K562 (cell line): Measurements from ENCODE around the gene RUFY2. TPM values are rescaled to one million over a fixed set of nuclear protein-coding genes. Genes with fewer than 3 reads are reported as not detected.
A peak's percentile ranks its signal among the peaks of the same experiment; 100 is the strongest.

ENCODE experiments used
- HDAC2 ChIP-seq: fragments of 450-650 bp; IDR thresholded peaks from 2 replicates; pipeline ENCODE4 v1.6.1; 2016; ENCODE audit warnings: mild to moderate bottlenecking
- HES1 ChIP-seq: fragments of 450-650 bp; IDR thresholded peaks from 2 replicates; pipeline ENCODE4 v1.6.1; 2016; ENCODE audit warnings: low read depth, mild to moderate bottlenecking, moderate library complexity
- IRF1 ChIP-seq: sonication (generic); formaldehyde crosslinking; IDR thresholded peaks from 2 replicates; pipeline ENCODE4 v1.8.0; 2022; ENCODE audit warnings: missing genetic modification reagents, mild to moderate bottlenecking, borderline replicate concordance
- RERE ChIP-seq: sonication (generic); formaldehyde crosslinking; IDR thresholded peaks from 2 replicates; pipeline ENCODE4 v1.8.0; 2023; ENCODE audit warnings: missing genetic modification reagents, mild to moderate bottlenecking, borderline replicate concordance
- ZC3H4 ChIP-seq: sonication (generic); formaldehyde crosslinking; IDR thresholded peaks from 2 replicates; pipeline ENCODE4 v1.9.0; 2021; ENCODE audit warnings: missing genetic modification reagents, borderline replicate concordance
- ZKSCAN3 ChIP-seq: fragments of 250-450 bp; sonication (Bioruptor Pico); IDR thresholded peaks from 2 replicates; pipeline ENCODE4 v1.4.0; 2020
- ZNF134 ChIP-seq: fragments of 250-450 bp; sonication (Bioruptor Pico); conservative IDR thresholded peaks from 2 replicates; pipeline ENCODE4 v1.4.0; 2020
- polyA plus RNA-seq, 8 experiments: library from polyadenylated mRNA; depleted of rRNA in 4 of 8; stranded (reverse) in 5 of 8; unstranded in 3 of 8; fragments of >200 nt; fragmentation: Nextera tagmentation in 2 of 8; fragmentation: Illumina TruSeq in 1 of 8; extraction: Ambion mirVana in 2 of 8; extraction: Trizol in 1 of 8; gene quantifications; 2 replicates each; pipeline versions ENCODE4 v1.2.1 to v1.2.3, GENCODE V29; 2011 to 2014; ENCODE audit warnings: inconsistent platforms in 1 of 8, missing spikeins in 1 of 8
- total RNA-seq, 7 experiments: library from RNA; depleted of rRNA in 6 of 7; stranded (reverse); fragments of >200 nt in 6 of 7; fragmentation: Illumina TruSeq in 2 of 7; extraction: Trizol in 2 of 7; gene quantifications; 2 replicates each; pipeline versions ENCODE4 v1.2.1 to v1.2.3, GENCODE V29; 2011 to 2021; ENCODE audit warnings: low replicate concordance in 1 of 7
- TF ChIP-seq, protein P1 (sequence below): fragments of 450-650 bp; IDR thresholded peaks from 2 replicates; pipeline ENCODE4 v1.6.1; 2018; ENCODE audit not compliant: partially characterized antibody
- TF ChIP-seq, protein P2 (sequence below): fragments of 250-450 bp; sonication (Bioruptor Pico); IDR thresholded peaks from 2 replicates; pipeline ENCODE4 v1.4.0; 2020; ENCODE audit warnings: mild to moderate bottlenecking, moderate library complexity
- TF ChIP-seq, protein P3 (sequence below): fragments of 250-450 bp; sonication (Bioruptor Pico); IDR thresholded peaks from 2 replicates; pipeline ENCODE4 v1.8.0; 2022; ENCODE audit warnings: moderate library complexity, mild to moderate bottlenecking, inconsistent platforms

Gene RUFY2
- total and polyA plus RNA-seq, 9 of the 15 experiments (the other 6 are each of a cell fraction or from before 2014, with no cell fraction given): 3.7 to 20.1 (median 12.6) TPM

- TF ChIP-seq, protein P1, sequence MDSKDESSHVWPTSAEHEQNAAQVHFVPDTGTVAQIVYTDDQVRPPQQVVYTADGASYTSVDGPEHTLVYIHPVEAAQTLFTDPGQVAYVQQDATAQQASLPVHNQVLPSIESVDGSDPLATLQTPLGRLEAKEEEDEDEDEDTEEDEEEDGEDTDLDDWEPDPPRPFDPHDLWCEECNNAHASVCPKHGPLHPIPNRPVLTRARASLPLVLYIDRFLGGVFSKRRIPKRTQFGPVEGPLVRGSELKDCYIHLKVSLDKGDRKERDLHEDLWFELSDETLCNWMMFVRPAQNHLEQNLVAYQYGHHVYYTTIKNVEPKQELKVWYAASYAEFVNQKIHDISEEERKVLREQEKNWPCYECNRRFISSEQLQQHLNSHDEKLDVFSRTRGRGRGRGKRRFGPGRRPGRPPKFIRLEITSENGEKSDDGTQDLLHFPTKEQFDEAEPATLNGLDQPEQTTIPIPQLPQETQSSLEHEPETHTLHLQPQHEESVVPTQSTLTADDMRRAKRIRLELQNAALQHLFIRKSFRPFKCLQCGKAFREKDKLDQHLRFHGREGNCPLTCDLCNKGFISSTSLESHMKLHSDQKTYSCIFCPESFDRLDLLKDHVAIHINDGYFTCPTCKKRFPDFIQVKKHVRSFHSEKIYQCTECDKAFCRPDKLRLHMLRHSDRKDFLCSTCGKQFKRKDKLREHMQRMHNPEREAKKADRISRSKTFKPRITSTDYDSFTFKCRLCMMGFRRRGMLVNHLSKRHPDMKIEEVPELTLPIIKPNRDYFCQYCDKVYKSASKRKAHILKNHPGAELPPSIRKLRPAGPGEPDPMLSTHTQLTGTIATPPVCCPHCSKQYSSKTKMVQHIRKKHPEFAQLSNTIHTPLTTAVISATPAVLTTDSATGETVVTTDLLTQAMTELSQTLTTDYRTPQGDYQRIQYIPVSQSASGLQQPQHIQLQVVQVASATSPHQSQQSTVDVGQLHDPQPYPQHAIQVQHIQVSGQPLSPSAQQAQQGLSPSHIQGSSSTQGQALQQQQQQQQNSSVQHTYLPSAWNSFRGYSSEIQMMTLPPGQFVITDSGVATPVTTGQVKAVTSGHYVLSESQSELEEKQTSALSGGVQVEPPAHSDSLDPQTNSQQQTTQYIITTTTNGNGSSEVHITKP: peak; percentile 95
- TF ChIP-seq IRF1 (CRISPR knock-in tag) (peak; percentile 89), ZNF134 (CRISPR knock-in tag) (peak; percentile 56; the same call in 1 of the 2 replicates), HES1 (no peak), RERE (CRISPR knock-in tag) (no peak), ZC3H4 (CRISPR knock-in tag) (0 out of 2 replicates have a peak, but pooled peaks have one; percentile 45), ZKSCAN3 (no peak), HDAC2 (peak; percentile 93)
- TF ChIP-seq, protein P2, sequence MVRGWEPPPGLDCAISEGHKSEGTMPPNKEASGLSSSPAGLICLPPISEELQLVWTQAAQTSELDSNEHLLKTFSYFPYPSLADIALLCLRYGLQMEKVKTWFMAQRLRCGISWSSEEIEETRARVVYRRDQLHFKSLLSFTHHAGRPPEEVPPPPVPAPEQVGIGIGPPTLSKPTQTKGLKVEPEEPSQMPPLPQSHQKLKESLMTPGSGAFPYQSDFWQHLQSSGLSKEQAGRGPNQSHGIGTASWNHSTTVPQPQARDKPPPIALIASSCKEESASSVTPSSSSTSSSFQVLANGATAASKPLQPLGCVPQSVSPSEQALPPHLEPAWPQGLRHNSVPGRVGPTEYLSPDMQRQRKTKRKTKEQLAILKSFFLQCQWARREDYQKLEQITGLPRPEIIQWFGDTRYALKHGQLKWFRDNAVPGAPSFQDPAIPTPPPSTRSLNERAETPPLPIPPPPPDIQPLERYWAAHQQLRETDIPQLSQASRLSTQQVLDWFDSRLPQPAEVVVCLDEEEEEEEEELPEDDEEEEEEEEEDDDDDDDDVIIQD (CRISPR knock-in tag): 0 out of 2 replicates have a peak, but pooled peaks have one; percentile 73
- TF ChIP-seq, protein P3, sequence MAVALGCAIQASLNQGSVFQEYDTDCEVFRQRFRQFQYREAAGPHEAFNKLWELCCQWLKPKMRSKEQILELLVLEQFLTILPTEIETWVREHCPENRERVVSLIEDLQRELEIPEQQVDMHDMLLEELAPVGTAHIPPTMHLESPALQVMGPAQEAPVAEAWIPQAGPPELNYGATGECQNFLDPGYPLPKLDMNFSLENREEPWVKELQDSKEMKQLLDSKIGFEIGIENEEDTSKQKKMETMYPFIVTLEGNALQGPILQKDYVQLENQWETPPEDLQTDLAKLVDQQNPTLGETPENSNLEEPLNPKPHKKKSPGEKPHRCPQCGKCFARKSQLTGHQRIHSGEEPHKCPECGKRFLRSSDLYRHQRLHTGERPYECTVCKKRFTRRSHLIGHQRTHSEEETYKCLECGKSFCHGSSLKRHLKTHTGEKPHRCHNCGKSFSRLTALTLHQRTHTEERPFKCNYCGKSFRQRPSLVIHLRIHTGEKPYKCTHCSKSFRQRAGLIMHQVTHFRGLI (CRISPR knock-in tag): peak; percentile 74; the same call in 1 of the 2 replicates
Measured at GRCh38 chr10:68331455-68332258, 75.4 kb downstream of the RUFY2 start, which contains the start of gene HNRNPH3 (continued).
